Thyroid gland (tissue), 4 donors: ENCODE results near the gene KLHDC9.

Experiments
- POLR2A ChIP-seq, 2 donors: fragments of 450-650 bp; IDR thresholded peaks; one replicate each; pipeline ENCODE4 v1.6.1; 2017; ENCODE audit warnings: antibody characterized with exemption in 2 of 2, mild to moderate bottlenecking in 2 of 2, moderate library complexity in 1 of 2
- TF ChIP-seq, protein P1 (sequence below), 6 experiments: fragments of 200-600 bp in 3 of 6; fragments of 450-650 bp in 3 of 6; sonication (generic) in 3 of 6; IDR thresholded peaks; one replicate each; pipeline ENCODE4 v1.5.1; 2016 to 2019; ENCODE audit warnings: antibody characterized with exemption in 6 of 6, mild to moderate bottlenecking in 2 of 6, inconsistent platforms in 1 of 6, moderate library complexity in 1 of 6

DNA sequence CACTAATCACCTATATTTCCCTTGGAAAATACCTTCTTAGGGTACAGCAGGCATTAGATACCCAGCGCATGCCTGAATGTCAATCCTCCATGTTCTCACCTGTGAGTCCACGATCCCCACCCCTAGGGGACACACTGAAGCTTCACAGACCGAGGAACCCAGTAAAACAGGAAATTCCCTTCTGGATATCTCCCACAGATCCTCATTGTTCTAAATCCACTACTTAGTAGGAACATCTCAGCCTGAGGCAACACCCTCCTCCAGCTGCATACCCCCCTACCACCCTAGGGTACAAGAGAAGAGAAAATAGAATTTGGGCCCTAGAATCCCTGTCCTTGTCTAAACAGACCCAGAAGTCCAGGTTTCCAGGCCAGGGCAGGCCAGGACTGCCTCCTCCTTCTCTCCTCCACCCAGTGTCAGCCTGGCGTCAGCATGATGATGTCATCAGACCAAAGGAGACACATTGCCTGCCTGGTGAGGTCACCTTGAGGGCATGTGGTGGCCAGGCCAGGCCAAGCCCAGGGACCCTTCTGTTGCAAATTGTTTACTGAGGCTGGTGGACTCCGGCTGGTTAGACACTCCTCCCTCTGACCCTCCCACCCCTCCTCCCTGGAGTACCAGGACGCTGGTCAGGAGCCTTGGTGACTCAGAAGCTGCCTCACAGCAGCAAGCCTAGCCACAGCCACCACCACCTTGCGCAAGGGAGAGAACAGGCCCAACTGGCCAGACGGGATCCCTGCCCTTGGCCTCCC is 15.0 kb upstream of the KLHDC9 start:
- no peak for TF ChIP-seq POLR2A (IDR thresholded peaks at IDR 0.05)
- TF ChIP-seq, protein P1, sequence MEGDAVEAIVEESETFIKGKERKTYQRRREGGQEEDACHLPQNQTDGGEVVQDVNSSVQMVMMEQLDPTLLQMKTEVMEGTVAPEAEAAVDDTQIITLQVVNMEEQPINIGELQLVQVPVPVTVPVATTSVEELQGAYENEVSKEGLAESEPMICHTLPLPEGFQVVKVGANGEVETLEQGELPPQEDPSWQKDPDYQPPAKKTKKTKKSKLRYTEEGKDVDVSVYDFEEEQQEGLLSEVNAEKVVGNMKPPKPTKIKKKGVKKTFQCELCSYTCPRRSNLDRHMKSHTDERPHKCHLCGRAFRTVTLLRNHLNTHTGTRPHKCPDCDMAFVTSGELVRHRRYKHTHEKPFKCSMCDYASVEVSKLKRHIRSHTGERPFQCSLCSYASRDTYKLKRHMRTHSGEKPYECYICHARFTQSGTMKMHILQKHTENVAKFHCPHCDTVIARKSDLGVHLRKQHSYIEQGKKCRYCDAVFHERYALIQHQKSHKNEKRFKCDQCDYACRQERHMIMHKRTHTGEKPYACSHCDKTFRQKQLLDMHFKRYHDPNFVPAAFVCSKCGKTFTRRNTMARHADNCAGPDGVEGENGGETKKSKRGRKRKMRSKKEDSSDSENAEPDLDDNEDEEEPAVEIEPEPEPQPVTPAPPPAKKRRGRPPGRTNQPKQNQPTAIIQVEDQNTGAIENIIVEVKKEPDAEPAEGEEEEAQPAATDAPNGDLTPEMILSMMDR (IDR thresholded peaks at IDR 0.05), result no peak
